Medulla oblongata (tissue), 1 donor: ENCODE measurements around the gene KYNU.
A peak's percentile ranks its signal among the peaks of the same experiment; 100 is the strongest.
"Not testable (repeated sequence)": the region's sequence is repeated elsewhere in the genome, so short reads cannot be mapped to it uniquely, and the experiment has no call there.

ENCODE experiments used
- DNase-seq: peaks from one replicate; pipeline ENCODE4 v3.0.0-alpha.2; 2015; ENCODE audit errors: extremely low spot score

Gene KYNU

GRCh38 chr2:142877216-142877838 is at the start of gene KYNU:
TSS of gene KYNU (plus strand) at chr2:142877664. CDS start at chr2:142885368, 7,704 bp downstream.
- DNase-seq, result peak; percentile 40

DNA sequence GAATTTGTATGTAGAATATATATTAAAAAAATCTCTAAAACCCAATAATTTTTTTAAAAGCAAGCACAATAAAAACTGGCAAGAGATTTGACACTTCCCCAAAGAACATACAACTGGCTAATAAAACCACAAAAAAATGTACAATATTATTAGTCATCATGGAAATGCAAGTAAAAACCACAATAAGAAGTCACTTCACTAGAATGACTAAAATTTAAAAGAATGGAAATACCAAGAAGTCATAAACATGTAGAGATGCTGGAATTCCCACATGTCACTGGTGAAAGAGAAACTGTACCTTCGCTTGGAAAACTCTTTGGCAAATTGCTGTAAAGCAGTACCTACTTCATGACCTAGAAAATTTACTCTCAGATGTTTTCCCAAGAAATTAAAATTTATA is 43.4 kb upstream of the KYNU start:
- no peak for DNase-seq

- no peak for DNase-seq
Measured at GRCh38 chr2:142840436-142840835, 37.0 kb upstream of the KYNU start.

DNA sequence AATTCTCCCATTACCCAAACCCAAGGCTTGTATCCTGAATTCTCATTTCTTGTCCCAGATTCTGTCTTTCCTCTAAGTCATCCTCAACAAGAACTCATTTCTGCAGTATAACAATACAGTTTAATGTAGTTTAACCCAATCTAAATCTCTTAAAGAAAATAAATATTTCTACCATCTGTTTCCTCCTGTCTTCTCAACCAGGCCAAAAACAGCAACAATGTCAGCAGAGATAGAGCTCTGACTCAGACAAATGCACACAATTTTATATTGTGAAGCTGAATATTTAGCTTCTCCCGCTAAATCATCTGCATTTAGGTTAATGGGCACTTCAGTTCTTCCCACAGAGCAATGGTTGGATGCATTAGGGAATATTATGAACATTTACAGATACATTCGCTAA is 35.7 kb upstream of the KYNU start:
- no peak for DNase-seq

GRCh38 chr2:142842369-142842768 is 35.1 kb upstream of the KYNU start:
- DNase-seq, result no peak

DNA sequence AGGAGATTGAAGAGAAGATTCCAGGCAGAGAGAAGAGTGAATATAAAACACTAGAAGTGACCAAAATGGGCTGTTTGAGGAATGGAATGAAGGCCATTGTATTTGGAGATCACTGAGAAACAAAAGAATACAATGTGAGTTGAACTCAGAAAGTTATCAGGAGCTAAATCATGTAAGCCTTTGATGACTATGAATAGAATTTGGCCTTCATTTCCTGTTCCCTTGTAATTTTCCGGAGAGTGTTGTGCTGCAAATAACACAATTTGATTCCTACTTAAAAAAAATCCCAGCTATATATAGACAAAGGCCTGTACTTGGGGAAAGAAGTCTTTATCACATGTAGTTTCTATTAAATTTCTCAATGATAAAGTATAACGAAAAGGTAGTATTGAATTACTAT is 33.7 kb upstream of the KYNU start:
- DNase-seq, result no peak

DNA sequence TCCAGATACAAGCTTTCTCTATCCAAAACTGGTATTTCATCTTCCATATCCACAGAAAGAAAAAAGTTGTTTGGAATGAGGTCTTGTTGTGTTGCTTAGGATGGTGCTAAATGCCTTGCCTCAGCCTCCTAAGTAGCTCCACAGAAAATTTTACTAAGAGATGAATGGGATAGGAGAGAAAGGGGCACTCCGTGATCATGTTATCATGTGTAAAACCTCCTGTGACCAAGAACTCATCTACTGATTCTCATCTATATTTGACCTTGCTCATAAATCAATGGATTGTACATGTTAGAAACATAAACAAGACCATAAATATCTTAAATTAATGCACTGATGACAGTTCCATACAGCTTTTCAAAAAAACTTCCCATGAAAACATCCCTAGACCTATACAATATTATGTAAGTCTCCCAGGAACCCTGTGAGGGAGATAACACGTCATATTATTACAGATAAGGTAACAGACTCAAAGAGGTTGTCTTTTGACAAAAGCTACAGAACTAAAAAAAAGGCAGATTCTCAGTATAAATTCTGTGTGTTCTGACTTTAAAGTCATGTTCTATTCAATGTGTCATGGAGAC is 29.3 kb upstream of the KYNU start:
- no peak for DNase-seq

- DNase-seq, result no peak
Measured at GRCh38 chr2:142849820-142850219, 27.6 kb upstream of the KYNU start.

GRCh38 chr2:142853912-142854311 is 23.6 kb upstream of the KYNU start:
- no peak for DNase-seq

DNA sequence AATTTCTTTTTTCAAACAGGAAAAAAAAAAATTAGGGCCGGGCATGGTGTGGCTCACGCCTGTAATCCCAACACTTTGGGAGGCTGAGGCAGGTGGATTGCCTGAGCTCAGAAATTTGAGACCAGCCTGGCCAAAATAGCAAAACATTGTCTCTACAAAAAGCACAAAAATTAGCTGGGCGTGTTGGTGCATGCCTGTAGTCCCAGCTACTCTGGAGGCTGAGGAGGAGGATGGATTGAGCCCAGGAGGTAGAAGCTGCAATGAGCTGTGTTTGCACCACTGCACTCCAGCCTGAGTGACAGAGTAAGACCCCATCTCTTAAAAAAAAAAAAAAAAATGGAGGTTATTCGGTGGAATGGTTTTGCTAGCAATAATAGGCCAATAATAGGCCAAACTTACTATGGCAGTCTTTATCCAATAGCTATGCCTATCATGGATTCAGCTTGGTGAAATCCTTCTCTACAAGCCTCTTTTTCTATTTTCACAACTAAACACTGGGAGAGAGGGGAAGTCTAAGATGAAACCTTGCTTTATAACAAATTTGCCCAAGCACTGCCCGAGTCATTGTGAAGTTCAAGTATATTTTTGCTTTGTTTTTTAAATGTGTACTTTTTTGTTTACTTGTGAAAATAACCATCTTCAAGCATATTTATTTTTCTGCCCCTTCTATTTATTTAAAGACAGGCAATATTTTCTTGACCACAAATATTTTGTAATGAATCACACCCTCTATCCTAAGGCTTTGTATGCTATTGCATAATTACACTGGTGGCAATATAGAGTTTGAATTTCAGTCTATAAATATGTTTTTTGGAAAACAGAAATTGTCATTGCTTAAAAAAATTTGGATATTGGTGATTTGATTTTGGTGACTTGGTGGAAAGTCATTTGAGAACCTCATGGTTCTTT is 20.0 kb upstream of the KYNU start:
- no peak for DNase-seq

DNA sequence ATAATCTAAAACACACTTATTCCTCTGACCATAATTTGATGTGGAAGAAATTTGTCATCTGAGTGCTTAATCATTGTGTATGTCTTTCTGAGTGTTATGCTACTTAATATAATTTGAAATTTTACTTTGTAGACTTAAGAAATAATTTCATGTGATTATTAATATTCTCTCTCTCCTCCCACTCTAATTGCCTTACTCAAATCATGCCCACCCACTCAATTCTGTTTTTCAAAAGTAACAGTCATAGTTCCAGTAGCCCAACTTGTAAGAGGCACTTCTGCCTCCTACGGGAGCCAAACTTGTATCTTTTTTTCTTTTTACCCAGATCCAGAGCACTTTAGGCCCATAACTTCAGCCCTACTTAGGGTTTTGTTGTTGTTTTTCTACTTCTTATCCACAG is 18.5 kb upstream of the KYNU start:
- DNase-seq, result no peak

DNA sequence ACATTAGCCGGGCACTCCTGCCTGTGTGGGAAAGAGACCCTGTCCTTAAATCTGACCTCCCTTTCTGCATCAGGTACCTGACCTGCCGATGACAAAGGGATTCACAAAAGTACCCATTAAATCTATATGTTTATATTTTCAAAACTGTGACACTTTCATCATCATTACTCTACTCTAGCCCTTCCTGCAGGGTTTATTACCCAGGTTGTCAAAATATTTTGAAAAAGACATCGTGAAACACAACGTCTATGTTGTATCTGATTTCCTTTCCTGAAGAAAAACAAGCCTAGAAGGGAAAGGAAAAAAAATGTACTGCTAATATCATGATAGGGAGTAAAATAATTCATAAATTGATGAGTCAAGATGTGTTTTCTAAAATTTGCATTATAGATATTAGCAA is 15.2 kb upstream of the KYNU start:
- DNase-seq, result no peak

DNA sequence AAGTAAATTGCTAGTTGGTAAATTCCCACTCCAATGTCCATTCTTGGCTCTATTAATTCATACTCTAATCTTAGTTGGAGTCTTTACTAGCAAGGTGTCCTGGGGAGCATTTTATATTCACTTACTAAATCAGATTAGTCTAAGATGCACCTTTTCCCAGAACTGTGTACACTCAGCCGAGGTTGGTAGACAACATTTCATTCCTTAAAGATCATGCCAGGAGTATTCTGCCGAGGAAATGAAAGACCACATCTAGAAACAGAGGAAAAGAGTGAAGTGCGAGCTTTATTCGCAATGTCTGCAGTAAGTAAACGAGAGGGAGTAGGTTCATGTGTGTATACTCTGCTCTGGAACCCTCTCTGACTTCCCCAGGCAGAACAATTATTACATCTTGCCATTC is 14.6 kb upstream of the KYNU start:
- no peak for DNase-seq

- DNase-seq, result no peak
Measured at GRCh38 chr2:142863485-142863961, 13.9 kb upstream of the KYNU start.

DNA sequence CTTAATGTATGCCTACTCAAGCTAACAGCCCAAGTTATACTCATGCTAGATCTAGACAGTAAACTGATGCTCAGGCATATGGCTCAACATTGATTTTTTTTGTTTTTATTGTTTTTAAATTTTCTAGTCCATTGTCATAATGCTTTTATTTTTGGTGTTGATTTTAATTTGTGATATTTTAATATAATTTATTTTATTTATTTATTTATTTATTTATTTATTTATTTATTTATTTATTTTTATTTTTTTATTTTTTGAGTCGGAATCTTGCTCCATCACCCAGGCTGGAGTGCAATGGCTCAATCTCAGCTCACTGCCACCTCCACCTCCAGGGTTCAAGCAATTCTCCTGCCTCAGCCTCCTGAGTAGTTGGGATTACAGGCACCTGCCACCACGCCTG is 12.9 kb upstream of the KYNU start:
- not testable (repeated sequence) for DNase-seq

DNA sequence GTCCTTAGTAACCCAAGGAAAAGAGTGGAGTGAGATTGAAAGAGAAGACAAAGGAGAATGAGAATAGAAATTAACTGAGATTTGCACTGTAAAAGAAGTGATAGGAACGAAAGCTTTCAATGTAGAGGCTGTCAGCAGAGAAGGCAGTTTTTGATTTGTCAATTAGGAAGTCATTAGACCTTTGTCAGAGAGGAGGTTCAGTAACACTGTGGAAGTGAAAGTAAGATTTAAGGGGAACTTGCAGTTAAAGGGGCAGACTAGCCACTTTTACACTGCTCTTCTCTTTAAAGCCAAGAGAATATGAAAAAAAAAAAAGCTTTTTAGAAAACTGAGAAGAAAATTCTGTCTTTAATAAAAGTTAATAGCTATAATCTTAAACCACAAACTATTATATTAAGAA is 11.5 kb upstream of the KYNU start:
- peak; percentile 74 for DNase-seq

DNA sequence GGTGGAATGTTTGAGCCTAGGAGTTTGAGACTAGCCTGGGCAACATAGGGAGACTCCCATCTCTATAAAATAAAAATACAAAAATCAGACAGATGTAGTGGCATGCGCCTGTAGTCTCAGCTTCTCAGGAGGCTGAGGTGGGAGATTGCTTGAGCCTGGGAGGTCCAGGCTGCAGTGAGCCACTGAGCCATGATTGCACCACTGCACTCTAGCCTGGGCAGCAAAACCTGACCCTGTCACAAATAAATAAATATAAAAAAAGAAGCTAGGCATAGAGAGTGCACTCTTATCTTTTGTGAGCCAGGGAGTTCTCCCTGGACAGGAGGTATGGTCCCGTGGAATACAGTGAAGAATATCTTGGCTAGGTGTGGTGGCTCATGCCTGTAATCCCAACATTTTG is 11.0 kb upstream of the KYNU start:
- DNase-seq, result no peak

- DNase-seq, result no peak
Measured at GRCh38 chr2:142867136-142867535, 10.3 kb upstream of the KYNU start.

- peak; percentile 27 for DNase-seq
Measured at GRCh38 chr2:142868229-142868762, 9.2 kb upstream of the KYNU start.

GRCh38 chr2:142869065-142869460 is 8.4 kb upstream of the KYNU start:
- not testable (repeated sequence) for DNase-seq

DNA sequence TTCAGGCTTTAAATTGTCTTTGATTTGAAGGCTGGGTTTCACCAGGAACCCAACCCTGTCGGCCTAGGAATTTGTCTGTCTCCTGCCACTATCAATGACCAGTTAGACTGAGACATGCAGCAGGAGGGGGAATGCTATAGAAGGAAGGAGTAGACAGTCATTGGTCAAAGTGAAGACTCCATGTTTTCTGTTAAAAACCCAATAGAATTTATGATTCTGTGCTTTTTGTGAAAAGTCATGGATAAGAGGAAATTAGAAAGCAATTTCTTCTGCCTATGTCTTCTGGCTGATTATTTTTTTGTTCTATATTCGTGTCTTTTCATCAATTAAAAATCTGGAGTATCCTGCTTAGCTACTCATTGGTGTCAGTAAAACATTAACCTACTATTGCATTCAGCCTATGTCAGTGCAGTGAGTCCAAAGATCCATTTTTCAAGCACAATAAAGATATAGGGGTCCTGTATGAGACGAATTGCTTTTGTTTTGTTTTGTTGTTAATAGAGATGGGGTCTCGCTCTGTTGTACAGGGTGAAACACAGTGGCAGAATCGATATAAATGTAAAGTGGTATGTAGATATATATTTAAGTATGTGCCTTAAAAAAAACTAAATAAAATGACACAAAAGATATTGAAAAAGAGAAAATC is 7.9 kb upstream of the KYNU start:
- DNase-seq, result no peak

DNA sequence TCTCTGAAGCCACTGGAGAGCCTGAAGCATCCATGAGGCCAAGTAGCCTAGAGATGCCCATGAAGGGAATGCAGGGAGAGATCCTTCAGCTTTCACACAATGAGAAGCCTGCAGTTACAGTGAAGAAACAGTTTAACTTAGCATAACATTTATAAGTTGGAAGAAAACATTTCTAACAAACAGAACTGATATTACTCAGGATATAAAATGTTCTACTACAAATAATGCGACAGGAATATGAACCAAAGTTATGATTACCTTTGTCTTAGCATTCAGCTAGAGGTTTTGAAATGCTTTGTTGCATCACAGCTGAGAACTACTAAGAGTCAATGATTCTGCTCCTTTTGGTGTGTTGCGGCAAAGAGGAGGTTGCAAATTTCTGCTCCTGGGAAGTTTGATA is 6.9 kb upstream of the KYNU start:
- no peak for DNase-seq
